HepG2 (cell line): Measurements from ENCODE around the gene L2HGDH. TPM values are rescaled to one million over a fixed set of nuclear protein-coding genes. Genes with fewer than 3 reads are reported as not detected.
A peak's percentile ranks its signal among the peaks of the same experiment; 100 is the strongest.

Experiments used
- MBNL3 ChIP-seq: fragments of 250-450 bp; sonication (Bioruptor Pico); conservative IDR thresholded peaks from 2 replicates; pipeline ENCODE4 v1.8.0; 2022; ENCODE audit warnings: mild to moderate bottlenecking, inconsistent platforms
- NAIF1 ChIP-seq: sonication (generic); formaldehyde crosslinking; IDR thresholded peaks from 2 replicates; pipeline ENCODE4 v1.5.0; 2020; ENCODE audit warnings: mild to moderate bottlenecking, missing genetic modification reagents, borderline replicate concordance
- PHF8 ChIP-seq: sonication (generic); formaldehyde crosslinking; IDR thresholded peaks from 2 replicates; pipeline ENCODE4 v1.5.0; 2020; ENCODE audit warnings: missing genetic modification reagents
- PITX1 ChIP-seq: sonication (generic); formaldehyde crosslinking; IDR thresholded peaks from 2 replicates; pipeline ENCODE4 v1.5.1; 2020; ENCODE audit warnings: mild to moderate bottlenecking, missing genetic modification reagents
- RELA ChIP-seq: sonication (generic); formaldehyde crosslinking; IDR thresholded peaks from 2 replicates; pipeline ENCODE4 v1.4.0; 2020; ENCODE audit warnings: missing genetic modification reagents
- SMAD3 ChIP-seq: sonication (generic); formaldehyde crosslinking; IDR thresholded peaks from 2 replicates; pipeline ENCODE4 v1.4.0; 2020; ENCODE audit warnings: missing genetic modification reagents
- SOX13 ChIP-seq, 3 experiments: fragments of 450-650 bp in 1 of 3; sonication (generic) in 1 of 3; formaldehyde crosslinking in 1 of 3; IDR thresholded peaks in 2 of 3; conservative IDR thresholded peaks in 1 of 3; 2 replicates each; pipeline versions ENCODE4 v1.5.0 to v1.6.1; 2016 to 2020; ENCODE audit warnings: antibody characterized with exemption in 1 of 3, mild to moderate bottlenecking in 1 of 3, missing compliant biosample characterization in 1 of 3, missing genetic modification reagents in 1 of 3, moderate library complexity in 1 of 3
- U2AF1 ChIP-seq: fragments of 200-400 bp; formaldehyde crosslinking; optimal IDR thresholded peaks from 2 replicates; pipeline ENCODE3; 2017; ENCODE audit warnings: mild to moderate bottlenecking, low read depth, low read length
- ZNF20 ChIP-seq: sonication (generic); formaldehyde crosslinking; IDR thresholded peaks from 2 replicates; pipeline ENCODE4 v1.4.0; 2020; ENCODE audit warnings: mild to moderate bottlenecking, moderate library complexity, missing genetic modification reagents
- ZNF275 ChIP-seq: sonication (generic); formaldehyde crosslinking; IDR thresholded peaks from 2 replicates; pipeline ENCODE4 v1.8.0; 2022; ENCODE audit warnings: missing genetic modification reagents, mild to moderate bottlenecking, inconsistent platforms, borderline replicate concordance
- ZNF574 ChIP-seq: sonication (generic); formaldehyde crosslinking; IDR thresholded peaks from 2 replicates; pipeline ENCODE4 v1.4.0; 2020; ENCODE audit warnings: missing genetic modification reagents
- ZNF724P ChIP-seq: sonication (generic); formaldehyde crosslinking; IDR thresholded peaks from 2 replicates; pipeline ENCODE4 v1.8.0; 2022; ENCODE audit warnings: missing genetic modification reagents, borderline replicate concordance
- polyA plus RNA-seq, 8 experiments: library from polyadenylated mRNA; depleted of rRNA in 3 of 8; stranded (reverse) in 7 of 8; unstranded in 1 of 8; fragments of >200 nt; fragmentation: Illumina TruSeq in 4 of 8; extraction: Trizol in 4 of 8; gene quantifications; 2 replicates each; pipeline versions ENCODE4 v1.2.1 to v1.2.3, GENCODE V29; 2011 to 2016; ENCODE audit warnings: low read depth in 4 of 8, missing spikeins in 1 of 8, mixed read lengths in 1 of 8; ENCODE audit not compliant: insufficient read depth in 1 of 8
- total RNA-seq, 5 experiments: library from RNA; depleted of rRNA; stranded (reverse); fragments of >200 nt; fragmentation: Illumina TruSeq; extraction: Trizol; gene quantifications; 2 replicates each; pipeline ENCODE4 v1.2.3, GENCODE V29; 2016; ENCODE audit warnings: low read depth in 1 of 5
- TF ChIP-seq, protein P1 (sequence below): sonication (generic); formaldehyde crosslinking; IDR thresholded peaks from 2 replicates; pipeline ENCODE4 v1.5.0; 2020; ENCODE audit warnings: mild to moderate bottlenecking, missing genetic modification reagents
- TF ChIP-seq, protein P2 (sequence below): sonication (generic); formaldehyde crosslinking; IDR thresholded peaks from 2 replicates; pipeline ENCODE4 v1.4.0; 2020; ENCODE audit warnings: mild to moderate bottlenecking, missing genetic modification reagents
- TF ChIP-seq, protein P3 (sequence below): fragments of 450-650 bp; IDR thresholded peaks from 2 replicates; pipeline ENCODE4 v1.6.1; 2017; ENCODE audit warnings: mild to moderate bottlenecking

Gene L2HGDH
- total and polyA plus RNA-seq, 2 of the 13 experiments (the other 11 are each of a cell fraction or from before 2014, with no cell fraction given) = 3.3 to 5.0 TPM

GRCh38 chr14:50311972-50312733 lies at the start of gene L2HGDH, which contains the start of gene DMAC2L (continued):
- TF ChIP-seq, protein P1, sequence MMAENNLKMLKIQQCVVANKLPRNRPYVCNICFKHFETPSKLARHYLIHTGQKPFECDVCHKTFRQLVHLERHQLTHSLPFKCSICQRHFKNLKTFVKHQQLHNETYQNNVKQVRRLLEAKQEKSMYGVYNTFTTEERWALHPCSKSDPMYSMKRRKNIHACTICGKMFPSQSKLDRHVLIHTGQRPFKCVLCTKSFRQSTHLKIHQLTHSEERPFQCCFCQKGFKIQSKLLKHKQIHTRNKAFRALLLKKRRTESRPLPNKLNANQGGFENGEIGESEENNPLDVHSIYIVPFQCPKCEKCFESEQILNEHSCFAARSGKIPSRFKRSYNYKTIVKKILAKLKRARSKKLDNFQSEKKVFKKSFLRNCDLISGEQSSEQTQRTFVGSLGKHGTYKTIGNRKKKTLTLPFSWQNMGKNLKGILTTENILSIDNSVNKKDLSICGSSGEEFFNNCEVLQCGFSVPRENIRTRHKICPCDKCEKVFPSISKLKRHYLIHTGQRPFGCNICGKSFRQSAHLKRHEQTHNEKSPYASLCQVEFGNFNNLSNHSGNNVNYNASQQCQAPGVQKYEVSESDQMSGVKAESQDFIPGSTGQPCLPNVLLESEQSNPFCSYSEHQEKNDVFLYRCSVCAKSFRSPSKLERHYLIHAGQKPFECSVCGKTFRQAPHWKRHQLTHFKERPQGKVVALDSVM (CRISPR knock-in tag) = peak; percentile 79
- peak; percentile 90; the same call in 1 of the 2 replicates for TF ChIP-seq ZNF724P (CRISPR knock-in tag)
- TF ChIP-seq U2AF1 = no peak
- TF ChIP-seq ZNF275 = peak; percentile 84; the same call in 1 of the 2 replicates
- TF ChIP-seq SMAD3 = no peak; the same call in 1 of the 2 replicates
- peak; percentile 78 for TF ChIP-seq PITX1 (CRISPR knock-in tag)
- TF ChIP-seq, protein P2, sequence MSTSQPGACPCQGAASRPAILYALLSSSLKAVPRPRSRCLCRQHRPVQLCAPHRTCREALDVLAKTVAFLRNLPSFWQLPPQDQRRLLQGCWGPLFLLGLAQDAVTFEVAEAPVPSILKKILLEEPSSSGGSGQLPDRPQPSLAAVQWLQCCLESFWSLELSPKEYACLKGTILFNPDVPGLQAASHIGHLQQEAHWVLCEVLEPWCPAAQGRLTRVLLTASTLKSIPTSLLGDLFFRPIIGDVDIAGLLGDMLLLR (CRISPR knock-in tag) = peak; percentile 73; the same call in 1 of the 2 replicates
- no peak for TF ChIP-seq SOX13 (IDR thresholded peaks at IDR 0.05)
- no peak; a peak in 1 of 4 replicates for TF ChIP-seq SOX13 (CRISPR knock-in tag; conservative IDR thresholded peaks at IDR 0.05 in 1 of 2, IDR thresholded peaks at IDR 0.05 in 1 of 2)
- TF ChIP-seq ZNF20 (CRISPR knock-in tag) = no peak; the same call in 1 of the 2 replicates
- TF ChIP-seq NAIF1 (CRISPR knock-in tag) = peak; percentile 89
- TF ChIP-seq MBNL3 (CRISPR knock-in tag) = no peak
- TF ChIP-seq, protein P3, sequence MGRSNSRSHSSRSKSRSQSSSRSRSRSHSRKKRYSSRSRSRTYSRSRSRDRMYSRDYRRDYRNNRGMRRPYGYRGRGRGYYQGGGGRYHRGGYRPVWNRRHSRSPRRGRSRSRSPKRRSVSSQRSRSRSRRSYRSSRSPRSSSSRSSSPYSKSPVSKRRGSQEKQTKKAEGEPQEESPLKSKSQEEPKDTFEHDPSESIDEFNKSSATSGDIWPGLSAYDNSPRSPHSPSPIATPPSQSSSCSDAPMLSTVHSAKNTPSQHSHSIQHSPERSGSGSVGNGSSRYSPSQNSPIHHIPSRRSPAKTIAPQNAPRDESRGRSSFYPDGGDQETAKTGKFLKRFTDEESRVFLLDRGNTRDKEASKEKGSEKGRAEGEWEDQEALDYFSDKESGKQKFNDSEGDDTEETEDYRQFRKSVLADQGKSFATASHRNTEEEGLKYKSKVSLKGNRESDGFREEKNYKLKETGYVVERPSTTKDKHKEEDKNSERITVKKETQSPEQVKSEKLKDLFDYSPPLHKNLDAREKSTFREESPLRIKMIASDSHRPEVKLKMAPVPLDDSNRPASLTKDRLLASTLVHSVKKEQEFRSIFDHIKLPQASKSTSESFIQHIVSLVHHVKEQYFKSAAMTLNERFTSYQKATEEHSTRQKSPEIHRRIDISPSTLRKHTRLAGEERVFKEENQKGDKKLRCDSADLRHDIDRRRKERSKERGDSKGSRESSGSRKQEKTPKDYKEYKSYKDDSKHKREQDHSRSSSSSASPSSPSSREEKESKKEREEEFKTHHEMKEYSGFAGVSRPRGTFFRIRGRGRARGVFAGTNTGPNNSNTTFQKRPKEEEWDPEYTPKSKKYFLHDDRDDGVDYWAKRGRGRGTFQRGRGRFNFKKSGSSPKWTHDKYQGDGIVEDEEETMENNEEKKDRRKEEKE = no peak
- TF ChIP-seq RELA (CRISPR knock-in tag) = 0 out of 2 replicates have a peak, but pooled peaks have one; percentile 39
- TF ChIP-seq ZNF574 = peak; percentile 96
- peak; percentile 94 for TF ChIP-seq PHF8 (CRISPR knock-in tag)
